GM10248 (cell line): ENCODE results near the gene IFT25.

Experiments
- CTCF ChIA-PET: fragments of 300-600 bp; sonication (Branson Sonifier 250); formaldehyde crosslinking; extraction: SDS; loops from one replicate; lab custom pipeline; 2021; ENCODE audit warnings: antibody characterized with exemption; lab: Yijun Ruan, JAX
- POLR2A ChIA-PET: fragments of 350-650 bp; sonication (Branson Sonifier 250); formaldehyde crosslinking; extraction: SDS; loops from one replicate; lab custom pipeline; 2020; ENCODE audit warnings: antibody characterized with exemption; lab: Yijun Ruan, JAX
- DNase-seq: peaks from one replicate; pipeline ENCODE4 v3.0.0; 2012; ENCODE audit errors: extremely low spot score
- TF ChIP-seq, protein P1 (sequence below): IDR thresholded peaks from 2 replicates; pipeline ENCODE4 v1.5.1; 2012; ENCODE audit warnings: mild to moderate bottlenecking, low read depth; ENCODE audit errors: extremely low read depth, missing control alignments, control extremely low read depth

IFT25 gene

DNA sequence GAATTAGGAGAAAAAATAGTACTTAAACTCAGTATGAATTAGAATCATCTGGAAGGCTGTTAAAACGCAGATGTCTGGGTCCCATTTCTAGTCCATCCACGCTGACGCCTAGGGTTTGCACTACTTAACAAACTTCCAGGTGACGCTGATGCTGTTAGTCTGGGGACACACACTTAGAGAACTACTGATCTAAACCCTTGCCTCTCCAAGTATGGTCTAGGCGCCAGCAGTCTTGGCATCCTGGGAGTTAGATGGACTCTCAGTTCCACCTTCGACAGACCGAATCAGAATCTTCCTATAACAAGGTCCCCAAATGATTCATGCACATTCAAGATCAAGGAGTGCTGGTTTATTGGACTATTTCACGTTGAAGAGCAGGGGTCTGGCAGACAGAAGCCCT, 40.0 kb downstream of the IFT25 start:
- CTCF ChIA-PET, result no interaction called here
- DNase-seq, result no peak
- POLR2A ChIA-PET, result no interaction called here
- TF ChIP-seq, protein P1, sequence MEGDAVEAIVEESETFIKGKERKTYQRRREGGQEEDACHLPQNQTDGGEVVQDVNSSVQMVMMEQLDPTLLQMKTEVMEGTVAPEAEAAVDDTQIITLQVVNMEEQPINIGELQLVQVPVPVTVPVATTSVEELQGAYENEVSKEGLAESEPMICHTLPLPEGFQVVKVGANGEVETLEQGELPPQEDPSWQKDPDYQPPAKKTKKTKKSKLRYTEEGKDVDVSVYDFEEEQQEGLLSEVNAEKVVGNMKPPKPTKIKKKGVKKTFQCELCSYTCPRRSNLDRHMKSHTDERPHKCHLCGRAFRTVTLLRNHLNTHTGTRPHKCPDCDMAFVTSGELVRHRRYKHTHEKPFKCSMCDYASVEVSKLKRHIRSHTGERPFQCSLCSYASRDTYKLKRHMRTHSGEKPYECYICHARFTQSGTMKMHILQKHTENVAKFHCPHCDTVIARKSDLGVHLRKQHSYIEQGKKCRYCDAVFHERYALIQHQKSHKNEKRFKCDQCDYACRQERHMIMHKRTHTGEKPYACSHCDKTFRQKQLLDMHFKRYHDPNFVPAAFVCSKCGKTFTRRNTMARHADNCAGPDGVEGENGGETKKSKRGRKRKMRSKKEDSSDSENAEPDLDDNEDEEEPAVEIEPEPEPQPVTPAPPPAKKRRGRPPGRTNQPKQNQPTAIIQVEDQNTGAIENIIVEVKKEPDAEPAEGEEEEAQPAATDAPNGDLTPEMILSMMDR, result no peak

DNA sequence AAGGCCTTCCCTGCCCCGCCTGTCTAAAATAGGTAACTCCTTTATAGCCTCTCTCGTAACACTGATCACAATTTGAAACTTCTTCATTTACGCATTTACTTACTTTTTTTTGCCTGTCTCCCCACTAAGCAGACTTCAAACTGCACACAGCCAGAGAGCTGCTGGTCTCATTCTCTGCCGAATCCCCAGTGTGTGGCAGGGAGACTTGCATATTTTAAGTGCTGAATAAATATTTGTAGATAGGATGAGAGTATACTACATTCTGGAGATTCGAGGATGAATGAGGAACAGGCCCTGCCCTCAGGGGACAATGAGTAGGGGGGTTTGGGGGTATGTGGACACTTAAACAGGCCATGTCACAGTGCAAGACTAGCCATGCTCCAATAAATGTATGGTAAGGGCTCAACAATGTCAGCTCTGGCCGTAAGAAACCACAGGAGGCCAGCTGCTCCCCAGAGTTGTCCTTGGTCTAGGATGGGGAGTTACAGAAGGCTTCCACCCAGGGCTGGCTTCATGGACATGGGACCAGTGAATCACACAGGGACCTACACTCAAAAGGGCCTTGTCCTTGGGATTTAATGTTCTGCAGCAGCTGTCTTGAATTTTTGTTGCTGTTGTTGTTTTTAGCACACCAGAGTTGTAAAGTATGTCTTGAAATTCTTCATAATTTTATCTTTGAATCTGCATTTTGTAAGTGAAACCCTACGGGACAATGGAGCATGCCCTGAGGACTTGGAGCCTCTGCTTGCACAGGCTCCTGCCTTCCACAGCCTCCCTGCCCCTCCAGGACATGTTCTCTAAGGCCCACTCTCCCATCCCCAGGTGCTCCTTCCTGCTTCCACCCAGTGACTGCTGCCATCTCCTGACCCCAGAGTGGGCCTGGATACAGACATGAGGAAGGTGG, 43.0 kb downstream of the IFT25 start:
- ChIA-PET CTCF (interaction anchor here (1.0 kb wide), 1 partner anchor 10 kb away, joined by 3 read pairs; no protein-coding TSS in a partner anchor), POLR2A (no interaction called here)

DNA sequence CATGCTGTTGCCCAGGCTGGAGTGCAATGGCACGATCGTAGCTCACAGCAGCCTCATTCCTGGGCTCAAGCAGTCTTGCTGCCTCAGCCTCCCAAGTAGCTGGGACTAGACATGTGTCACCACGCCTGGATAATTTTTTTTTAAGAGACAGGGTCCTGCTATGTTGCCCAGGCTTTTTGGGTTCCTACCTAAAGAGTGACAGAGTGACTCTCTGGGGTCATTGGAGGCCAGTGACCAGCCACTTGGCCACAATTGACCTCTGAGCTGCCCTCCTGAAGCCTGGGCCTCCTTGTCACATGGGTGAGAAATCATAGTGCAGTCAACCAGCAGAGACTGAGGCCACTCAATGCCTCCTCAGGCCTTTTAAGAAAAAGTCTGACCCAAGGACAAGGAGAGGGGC, 45.8 kb downstream of the IFT25 start:
- ChIA-PET CTCF (interaction anchor here (0.7 to 4.2 kb wide), 8 partner anchors 12 to 60 kb away, joined by 3 to 21 read pairs (median 4); no protein-coding TSS in a partner anchor), POLR2A (no interaction called here)
- TF ChIP-seq, protein P1, result no peak

More for the DNA sequence above, 43.0 kb downstream of the IFT25 start:
- DNase-seq, result no peak
- TF ChIP-seq, protein P1, result no peak

DNA sequence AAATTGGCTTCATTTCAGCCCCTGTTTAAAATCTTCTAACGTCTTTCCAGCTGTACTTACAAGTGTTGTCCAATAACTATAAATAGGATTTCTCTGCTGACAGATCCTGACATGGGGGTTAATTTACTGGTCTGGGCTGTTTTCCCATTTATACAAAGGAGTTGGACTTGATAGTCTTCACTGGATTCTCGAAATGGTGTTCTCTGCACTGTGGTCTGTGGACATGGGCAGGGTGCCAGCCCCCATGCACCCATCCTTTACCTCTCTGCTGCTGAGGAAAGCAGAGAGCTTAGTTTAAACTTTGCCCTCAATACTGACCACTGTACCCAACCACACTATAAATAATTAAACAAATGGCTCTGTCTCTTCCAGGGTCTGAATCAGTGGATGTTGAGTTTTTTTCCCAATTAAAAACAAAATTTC, 46.3 kb downstream of the IFT25 start:
- ChIA-PET CTCF (interaction anchor here (1.2 to 4.2 kb wide), 6 partner anchors 12 to 60 kb away, joined by 3 to 21 read pairs (median 4); no protein-coding TSS in a partner anchor), POLR2A (no interaction called here)
- TF ChIP-seq, protein P1, result no peak
- no peak for DNase-seq

More for the DNA sequence above, 45.8 kb downstream of the IFT25 start:
- DNase-seq, result no peak

DNA sequence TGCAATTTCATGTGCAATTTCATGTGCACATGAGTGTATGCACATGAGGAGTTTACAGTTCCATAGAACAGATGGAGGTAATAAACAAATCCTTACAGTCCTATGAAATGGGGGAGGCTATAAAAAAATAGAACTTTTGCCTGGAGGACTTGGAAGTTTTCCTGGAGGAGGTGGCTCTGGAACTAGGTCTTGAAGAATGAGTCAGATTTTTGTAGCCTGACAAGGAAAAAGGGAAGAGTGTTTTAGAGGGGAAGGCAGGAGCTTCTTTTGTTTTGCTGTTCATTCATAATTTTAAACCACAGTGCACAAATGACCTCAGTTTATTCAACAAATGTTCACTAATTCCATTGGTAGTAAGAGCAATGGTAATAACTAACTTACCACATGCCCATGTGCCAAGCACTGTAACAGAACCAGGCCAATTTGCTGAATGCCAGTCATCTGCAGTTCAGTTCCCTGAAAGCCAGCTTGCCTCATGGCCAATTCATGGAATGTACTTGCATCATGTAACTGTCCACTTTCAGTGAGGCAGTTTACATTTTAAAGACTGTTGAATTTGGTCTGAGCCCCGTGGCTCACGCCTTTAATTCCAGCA, 48.8 kb downstream of the IFT25 start:
- ChIA-PET POLR2A (no interaction called here), CTCF (no interaction called here)
- TF ChIP-seq, protein P1, result no peak
- no peak for DNase-seq

DNA sequence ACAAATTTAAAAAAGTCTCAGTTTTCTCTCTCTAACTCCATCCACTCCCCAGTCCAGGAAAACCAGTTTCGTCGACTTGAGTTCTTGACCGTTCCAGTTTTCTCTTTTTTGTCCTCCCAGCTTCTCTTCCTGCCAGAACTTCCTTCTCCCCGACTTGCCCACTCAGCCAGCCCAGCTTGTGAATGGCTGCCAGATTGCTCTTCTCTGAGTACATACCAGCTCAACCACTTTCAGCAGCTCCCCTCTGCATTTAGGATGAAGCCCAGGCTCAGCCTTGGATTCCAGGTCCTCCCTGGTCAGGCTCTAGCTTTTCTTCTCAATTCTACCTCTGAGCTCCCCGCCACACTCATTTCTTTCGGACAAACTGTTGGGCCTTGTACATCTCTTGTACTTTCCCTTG, 50.1 kb downstream of the IFT25 start:
- TF ChIP-seq, protein P1, result no peak
- ChIA-PET POLR2A (no interaction called here), CTCF (interaction anchor here (1.0 to 1.4 kb wide), 4 partner anchors 17 to 50 kb away, joined by 3 to 8 read pairs (median 4); no protein-coding TSS in a partner anchor)
- DNase-seq, result no peak
